Measurements from ENCODE around the gene WIPI1.

The WIPI1 gene

DNA sequence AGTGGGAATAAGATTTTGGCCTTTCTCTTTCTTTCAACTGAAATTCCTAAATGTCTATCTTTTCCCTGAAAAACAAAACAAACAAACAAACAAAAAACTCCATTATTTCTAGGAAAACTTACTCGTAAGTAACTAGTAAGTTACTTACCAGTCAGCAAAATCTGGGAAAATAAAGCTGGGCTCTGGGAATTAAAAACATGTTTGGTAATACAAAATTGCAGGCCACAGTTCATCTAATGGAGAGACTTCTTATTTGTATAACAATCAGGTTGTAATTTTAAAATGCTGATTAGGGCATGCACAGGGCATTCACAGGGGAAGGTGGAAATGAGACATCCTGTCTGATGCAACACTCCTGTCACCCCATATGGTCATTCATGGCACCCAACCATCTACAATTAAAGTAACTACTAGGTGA, 3.8 kb upstream of the WIPI1 start:
- peak; percentile 72 for DNase-seq (ENCODE audit: low read depth)
- TF ChIP-seq, protein P1, sequence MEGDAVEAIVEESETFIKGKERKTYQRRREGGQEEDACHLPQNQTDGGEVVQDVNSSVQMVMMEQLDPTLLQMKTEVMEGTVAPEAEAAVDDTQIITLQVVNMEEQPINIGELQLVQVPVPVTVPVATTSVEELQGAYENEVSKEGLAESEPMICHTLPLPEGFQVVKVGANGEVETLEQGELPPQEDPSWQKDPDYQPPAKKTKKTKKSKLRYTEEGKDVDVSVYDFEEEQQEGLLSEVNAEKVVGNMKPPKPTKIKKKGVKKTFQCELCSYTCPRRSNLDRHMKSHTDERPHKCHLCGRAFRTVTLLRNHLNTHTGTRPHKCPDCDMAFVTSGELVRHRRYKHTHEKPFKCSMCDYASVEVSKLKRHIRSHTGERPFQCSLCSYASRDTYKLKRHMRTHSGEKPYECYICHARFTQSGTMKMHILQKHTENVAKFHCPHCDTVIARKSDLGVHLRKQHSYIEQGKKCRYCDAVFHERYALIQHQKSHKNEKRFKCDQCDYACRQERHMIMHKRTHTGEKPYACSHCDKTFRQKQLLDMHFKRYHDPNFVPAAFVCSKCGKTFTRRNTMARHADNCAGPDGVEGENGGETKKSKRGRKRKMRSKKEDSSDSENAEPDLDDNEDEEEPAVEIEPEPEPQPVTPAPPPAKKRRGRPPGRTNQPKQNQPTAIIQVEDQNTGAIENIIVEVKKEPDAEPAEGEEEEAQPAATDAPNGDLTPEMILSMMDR (IDR thresholded peaks at IDR 0.05; ENCODE audit: insufficient read depth, low read depth, low read length, missing control alignments) = no peak

DNA sequence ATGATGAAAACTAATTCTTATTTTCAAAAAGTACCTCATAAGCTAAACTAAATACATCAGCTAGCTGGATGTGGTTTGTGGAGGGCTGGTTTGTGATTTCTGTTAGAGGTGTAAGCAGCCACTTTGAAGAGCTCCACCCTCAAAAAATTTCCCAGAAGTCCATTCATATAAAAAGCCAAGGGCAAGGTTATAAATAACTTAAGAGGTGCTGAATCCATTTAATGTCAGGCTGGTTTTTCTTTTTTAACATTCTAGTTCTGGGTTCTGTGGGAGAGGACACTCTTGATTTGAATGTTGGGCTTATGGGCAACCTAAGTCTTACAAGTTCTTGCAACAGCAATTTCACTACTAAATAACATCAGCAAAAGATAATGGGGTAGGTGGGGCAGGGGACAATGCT, 3.4 kb upstream of the WIPI1 start:
- TF ChIP-seq, protein P1 (IDR thresholded peaks at IDR 0.05; ENCODE audit: insufficient read depth, low read depth, low read length, missing control alignments) = no peak
- DNase-seq (ENCODE audit: low read depth) = peak; percentile 78
- H3K4me3 ChIP-seq (ENCODE audit: low read depth, low read length) = peak overlapping the region; percentile 47

More for the DNA sequence above, 3.8 kb upstream of the WIPI1 start:
- H3K4me3 ChIP-seq (ENCODE audit: low read depth, low read length) = peak overlapping the region; percentile 47

DNA sequence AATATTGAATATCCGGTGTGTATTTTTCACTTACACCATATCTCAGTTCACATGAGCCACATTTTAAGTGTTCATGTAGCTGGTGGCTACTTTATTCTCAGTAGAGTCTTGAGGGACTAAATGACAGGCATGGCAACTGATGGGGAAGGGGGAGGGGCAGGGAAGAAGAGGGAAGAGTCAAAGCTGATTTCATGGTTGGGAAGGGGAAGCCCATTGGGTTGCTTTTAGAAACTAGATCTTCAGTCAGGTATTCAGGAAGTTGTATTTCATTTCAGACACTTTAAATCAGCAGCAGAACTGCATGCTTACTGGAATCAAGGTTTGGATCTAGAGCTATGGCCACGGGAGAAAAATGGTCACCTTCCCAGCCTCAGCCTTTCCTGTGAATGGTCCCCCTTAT, 2.9 kb upstream of the WIPI1 start:
- TF ChIP-seq, protein P1 (IDR thresholded peaks at IDR 0.05; ENCODE audit: insufficient read depth, low read depth, low read length, missing control alignments) = no peak
- H3K4me3 ChIP-seq (ENCODE audit: low read depth, low read length) = peak overlapping the region; percentile 47
- peak; percentile 65 for DNase-seq (ENCODE audit: low read depth)

DNA sequence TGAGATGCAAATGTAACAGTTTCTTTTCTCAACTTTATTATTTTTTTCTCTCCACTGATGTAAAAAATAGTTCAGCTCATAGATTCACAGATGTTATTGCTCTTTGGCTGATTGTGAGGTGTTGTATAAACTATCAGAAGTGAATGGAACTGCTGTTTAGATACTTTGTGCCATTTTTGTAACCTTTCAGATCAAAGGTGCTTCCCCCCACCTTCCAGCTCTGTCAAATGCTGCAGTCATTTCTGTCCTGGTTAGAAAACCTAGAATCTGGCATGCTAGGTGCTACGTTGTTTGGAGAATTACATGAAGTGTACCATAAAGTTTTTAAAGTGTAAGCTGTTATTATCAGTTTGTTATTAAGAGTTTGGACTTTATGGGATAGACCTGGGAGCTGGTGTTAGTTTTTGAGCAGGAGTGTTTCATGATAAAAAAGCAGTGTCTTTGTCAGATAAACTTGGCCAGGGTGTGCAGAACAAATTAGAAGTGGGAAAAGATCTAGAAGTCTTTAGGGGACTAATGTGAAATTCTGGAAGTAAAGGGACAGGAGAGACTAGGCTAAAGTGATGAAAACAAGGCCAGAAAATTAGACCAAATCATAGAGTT, 1.8 kb upstream of the WIPI1 start:
- TF ChIP-seq, protein P1 (IDR thresholded peaks at IDR 0.05; ENCODE audit: insufficient read depth, low read depth, low read length, missing control alignments) = no peak
- DNase-seq (ENCODE audit: low read depth) = peak; percentile 87

DNA sequence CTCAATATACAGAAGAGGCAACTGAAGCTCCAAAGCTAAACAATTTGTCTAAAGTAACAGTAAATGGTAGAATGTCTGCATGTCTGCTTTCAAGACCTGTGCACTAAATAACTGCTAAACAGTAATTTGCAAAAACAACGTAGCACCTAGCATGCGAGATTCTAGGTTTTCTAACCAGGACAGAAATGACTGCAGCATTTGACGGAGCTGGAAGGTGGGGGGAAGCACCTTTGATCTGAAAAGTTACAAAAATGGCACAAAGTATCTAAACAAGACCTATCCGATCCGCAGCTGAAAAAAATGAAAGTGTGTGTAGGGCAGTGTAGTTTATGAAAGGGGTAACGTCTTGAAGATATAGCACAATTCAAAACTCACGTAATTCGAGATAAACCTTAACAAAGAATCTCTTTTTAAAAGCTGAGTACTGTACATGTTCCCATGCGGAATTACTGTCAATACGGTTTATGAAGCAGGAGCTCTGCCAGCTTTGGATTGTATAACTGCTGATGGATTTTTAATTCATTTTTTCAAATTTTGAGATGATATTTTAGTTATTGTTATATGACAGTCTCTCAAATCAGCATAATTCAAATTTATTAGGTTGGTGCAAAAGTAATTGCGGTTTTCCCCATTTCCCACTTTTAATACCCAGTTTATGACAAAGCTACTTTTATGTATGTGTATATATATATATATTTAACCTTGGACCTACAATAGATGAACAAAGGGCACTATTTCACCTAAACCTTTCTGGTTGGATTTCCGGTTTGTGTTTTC, 1.2 kb upstream of the WIPI1 start:
- DNase-seq (ENCODE audit: low read depth) = peak; percentile 85
- peak overlapping the region; percentile 50 for H3K4me3 ChIP-seq (ENCODE audit: low read depth, low read length)
- TF ChIP-seq, protein P1 (IDR thresholded peaks at IDR 0.05; ENCODE audit: insufficient read depth, low read depth, low read length, missing control alignments) = no peak

More for the DNA sequence above, 1.8 kb upstream of the WIPI1 start:
- peak overlapping the region; percentile 50 for H3K4me3 ChIP-seq (ENCODE audit: low read depth, low read length)

DNA sequence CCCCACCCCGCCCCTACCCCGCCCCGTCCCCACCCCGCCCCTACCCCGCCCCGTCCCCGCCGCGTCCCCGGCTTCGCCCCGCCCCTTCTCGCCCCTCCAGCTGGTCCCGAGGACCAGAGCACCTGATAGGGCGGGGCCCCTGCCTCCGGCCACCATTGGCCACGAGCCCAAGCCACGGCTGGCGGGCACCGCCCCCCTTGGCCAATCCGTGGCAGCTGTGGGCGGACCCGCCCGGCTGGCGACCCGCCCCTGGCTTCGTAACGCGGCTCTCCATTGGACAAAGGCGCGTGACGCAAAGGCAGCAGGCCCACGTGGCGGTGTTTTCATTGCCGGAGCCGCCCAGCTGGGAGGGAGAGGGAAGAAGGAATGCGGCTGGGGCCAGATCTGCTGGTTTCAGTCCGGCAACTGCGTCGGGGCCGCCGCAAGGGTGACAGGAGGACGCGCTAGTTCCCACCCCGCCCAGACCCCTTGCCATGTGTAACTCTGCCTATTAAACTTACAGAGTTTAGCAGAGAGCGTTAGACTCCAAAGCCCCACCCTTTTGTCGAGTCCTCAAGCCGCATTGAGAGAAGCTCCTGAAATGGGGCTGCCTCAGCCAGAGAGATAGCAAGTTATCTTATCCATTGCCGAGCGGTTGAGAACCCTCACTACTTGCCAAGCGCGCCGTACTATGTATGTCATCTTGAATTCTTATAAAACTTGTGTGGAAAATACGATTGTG, 403 bp upstream of the WIPI1 start:
- TF ChIP-seq, protein P1 (IDR thresholded peaks at IDR 0.05; ENCODE audit: insufficient read depth, low read depth, low read length, missing control alignments) = no peak
- peak overlapping the region; percentile 50 for H3K4me3 ChIP-seq (ENCODE audit: low read depth, low read length)
- peak; percentile 99 for DNase-seq (ENCODE audit: low read depth)
